Neuron (in vitro differentiated cells): ENCODE data around the gene ADGRV1.
"Not testable (repeated sequence)": the region's sequence is repeated elsewhere in the genome, so short reads cannot be mapped to it uniquely, and the experiment has no call there.

Experiments used
- H2AFZ ChIP-seq: one replicate; pipeline ENCODE4 v1.6.1; 2013; ENCODE audit warnings: low read depth, mild to moderate bottlenecking, inconsistent platforms, low read length, moderate library complexity
- H3K27me3 ChIP-seq: one replicate; pipeline ENCODE4 v1.6.1; 2013; ENCODE audit warnings: low read length; ENCODE audit not compliant: insufficient read depth
- H3K36me3 ChIP-seq: one replicate; pipeline ENCODE4 v1.6.1; 2013; ENCODE audit warnings: low read length; ENCODE audit not compliant: insufficient read depth
- H3K4me1 ChIP-seq: one replicate; pipeline ENCODE4 v1.6.1; 2013; ENCODE audit warnings: low read length; ENCODE audit not compliant: insufficient read depth
- H3K4me3 ChIP-seq: 2 replicates; pipeline ENCODE4 v1.5.1; 2013; ENCODE audit warnings: mild to moderate bottlenecking, low read length, moderate library complexity
- H3K9me3 ChIP-seq: one replicate; pipeline ENCODE4 v1.6.1; 2013; ENCODE audit warnings: low read length

ADGRV1 gene

DNA sequence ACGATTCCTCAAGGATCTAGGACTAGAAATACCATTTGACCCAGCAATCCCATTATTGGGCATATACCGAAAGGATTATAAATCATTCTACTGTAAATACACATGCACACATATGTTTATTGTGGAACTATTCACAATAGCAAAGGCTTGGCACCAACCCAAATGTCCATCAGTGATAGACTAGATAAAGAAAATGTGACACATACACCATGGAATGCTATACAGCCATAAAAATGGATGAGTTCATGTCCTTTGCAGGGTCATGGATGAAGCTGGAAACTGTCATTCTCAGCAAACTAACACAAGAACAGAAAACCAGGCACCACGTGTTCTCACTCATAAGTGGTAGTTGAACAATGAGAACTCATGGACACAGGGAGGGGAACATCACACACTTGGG lies 241.9 kb downstream of the ADGRV1 start:
- H3K9me3 ChIP-seq = peaks cover 11% of the 10 kb centered on the region
- not testable (repeated sequence) for H3K36me3 ChIP-seq, H3K4me1 ChIP-seq, H3K4me3 ChIP-seq, H3K27me3 ChIP-seq, H2AFZ ChIP-seq

DNA sequence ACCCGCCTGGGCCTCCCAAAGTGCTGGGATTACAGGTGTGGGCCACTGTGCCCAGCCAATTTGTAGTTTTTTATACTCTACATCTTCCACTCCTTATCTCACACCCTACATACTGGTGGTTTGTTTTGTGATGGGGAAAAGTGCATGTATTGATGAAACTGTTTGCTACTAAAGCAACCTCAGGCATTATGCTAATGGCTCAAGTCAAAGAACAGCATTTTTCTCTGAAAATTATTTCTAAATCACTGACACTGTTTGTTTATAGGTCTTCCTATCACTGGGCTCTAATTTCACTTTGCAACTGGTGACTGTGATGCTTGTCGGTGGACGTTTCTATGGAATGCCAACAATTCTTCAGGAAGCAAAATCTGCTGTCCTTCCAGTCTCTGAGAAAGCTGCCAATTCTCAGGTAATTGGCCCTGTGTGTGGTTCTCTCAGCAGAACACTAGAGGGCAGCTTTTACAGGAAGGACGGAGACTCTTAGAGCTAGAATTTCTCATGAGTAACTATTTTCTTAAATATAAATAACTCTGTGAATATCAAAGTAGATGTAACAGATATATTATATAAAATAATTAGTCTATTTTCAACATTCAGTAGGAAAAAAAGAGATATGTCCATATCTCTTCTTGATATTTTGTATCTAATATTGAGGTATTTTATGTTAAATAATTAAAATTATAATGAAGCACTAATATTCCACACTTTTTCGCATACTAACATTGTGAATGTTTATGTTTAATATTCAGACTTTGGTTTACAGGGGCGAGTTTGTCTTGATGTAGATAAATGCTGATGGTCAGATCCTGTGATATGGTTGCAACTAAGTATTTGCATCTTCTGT lies 244.1 kb downstream of the ADGRV1 start:
- no peaks in the 10 kb centered on the region for H3K4me1 ChIP-seq
- no peak overlapping the region for H3K4me3 ChIP-seq
- H3K27me3 ChIP-seq = no peaks in the 10 kb centered on the region
- no peaks in the 10 kb centered on the region for H3K9me3 ChIP-seq
- no peak overlapping the region for H2AFZ ChIP-seq
- peaks cover 15% of the 10 kb centered on the region for H3K36me3 ChIP-seq

DNA sequence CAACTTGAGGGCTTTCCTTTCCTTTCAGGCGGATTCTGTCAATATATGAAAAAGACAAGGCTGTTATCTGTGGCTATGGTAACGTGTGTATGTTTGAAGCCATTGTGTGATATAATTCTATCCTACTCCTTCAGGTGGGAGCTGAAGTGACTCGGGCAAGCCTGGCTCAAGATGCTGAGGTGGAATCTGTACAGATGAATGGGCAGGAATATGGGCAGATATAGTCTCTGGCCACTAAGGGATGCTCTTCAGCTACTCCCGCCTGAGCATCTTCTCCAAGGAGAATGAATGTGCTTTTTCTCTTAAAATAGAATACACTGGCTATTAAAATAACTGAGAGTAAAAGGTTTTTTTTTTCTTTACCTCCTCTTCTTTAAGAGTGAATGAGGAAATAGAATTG lies 244.8 kb downstream of the ADGRV1 start:
- Histone ChIP-seq H2AFZ (no peak overlapping the region), H3K4me1 (no peaks in the 10 kb centered on the region), H3K36me3 (peaks cover 21% of the 10 kb centered on the region), H3K9me3 (no peaks in the 10 kb centered on the region), H3K4me3 (no peak overlapping the region), H3K27me3 (no peaks in the 10 kb centered on the region)

DNA sequence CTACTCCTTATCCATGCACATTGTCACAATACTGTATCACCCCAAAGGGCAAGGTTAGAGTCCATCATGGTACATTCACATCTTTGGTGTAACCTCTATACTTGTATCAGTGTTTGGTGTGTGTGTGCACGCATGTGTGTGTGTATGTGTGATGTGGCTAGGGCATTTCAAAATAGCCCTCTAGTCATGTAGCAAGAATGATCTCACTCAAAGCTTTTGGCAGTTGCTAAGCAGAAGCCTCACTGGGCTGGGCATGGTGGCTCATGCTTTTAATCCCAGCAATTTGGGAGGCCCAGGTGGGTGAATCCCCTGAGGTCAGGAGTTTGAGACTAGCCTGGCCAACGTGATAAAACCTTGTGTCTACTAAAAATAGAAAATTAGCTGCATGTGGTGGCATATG lies 245.3 kb downstream of the ADGRV1 start:
- Histone ChIP-seq H3K9me3 (no peaks in the 10 kb centered on the region), H3K4me3 (no peak overlapping the region), H3K4me1 (no peaks in the 10 kb centered on the region), H3K36me3 (peaks cover 26% of the 10 kb centered on the region), H2AFZ (no peak overlapping the region), H3K27me3 (no peaks in the 10 kb centered on the region)

DNA sequence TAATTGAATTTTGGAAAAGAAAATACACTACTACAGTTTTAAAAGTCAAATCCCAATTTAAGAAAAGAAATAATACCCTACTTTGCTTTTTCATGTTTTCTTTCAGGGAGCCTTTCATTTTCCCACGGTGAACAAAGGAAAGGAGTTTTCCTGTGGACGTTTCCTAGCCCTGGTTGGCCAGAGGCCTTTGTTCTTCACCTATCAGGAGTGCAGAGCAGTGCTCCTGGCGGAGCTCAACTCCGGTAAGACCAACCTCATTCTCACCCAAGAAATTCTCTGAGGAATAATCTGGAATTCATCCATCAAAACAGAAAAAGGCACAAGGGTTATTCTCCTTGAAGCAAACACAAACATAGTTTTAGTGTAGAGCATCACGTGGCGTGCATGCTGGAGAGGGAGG lies 248.9 kb downstream of the ADGRV1 start:
- Histone ChIP-seq H3K36me3 (peaks cover 46% of the 10 kb centered on the region), H3K9me3 (no peaks in the 10 kb centered on the region), H3K4me1 (no peaks in the 10 kb centered on the region)

DNA sequence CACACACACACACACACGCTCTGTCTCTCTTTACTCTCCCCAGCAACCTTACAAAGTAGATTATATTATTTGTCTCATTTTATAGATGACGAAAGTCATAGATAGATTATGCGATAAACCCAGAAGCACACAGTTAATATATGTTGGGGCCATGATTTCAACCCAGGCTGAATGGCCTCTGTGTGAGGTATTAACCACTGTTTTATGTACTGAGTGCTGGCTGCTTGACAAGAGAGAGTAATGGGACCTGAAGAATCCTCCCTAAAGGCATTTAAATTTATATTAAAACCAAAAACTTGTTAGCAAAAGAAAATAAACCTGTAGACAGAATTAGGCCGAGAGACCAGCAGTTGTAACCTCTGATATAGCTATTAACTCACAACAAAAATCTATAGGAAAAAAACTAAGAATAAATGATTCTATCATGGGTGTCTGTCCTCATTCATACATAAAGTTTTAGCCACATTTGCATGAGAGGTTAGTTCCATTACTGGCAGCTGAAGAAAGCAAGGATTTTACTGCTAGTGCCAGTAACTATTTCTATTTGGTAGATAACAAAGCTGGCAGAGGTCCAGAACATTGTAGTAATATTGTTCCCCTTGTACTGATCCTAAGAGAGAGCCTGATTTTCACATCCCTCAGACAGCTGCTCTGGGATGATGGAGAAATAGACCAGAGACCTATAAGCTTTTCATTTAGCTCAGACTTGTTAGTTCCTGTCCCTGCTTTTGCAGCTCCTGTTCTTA lies 250.9 kb downstream of the ADGRV1 start:
- Histone ChIP-seq H2AFZ (no peak overlapping the region), H3K4me3 (no peak overlapping the region), H3K36me3 (peaks cover 54% of the 10 kb centered on the region), H3K4me1 (no peaks in the 10 kb centered on the region), H3K9me3 (no peaks in the 10 kb centered on the region), H3K27me3 (no peaks in the 10 kb centered on the region)

More for the DNA sequence above, 248.9 kb downstream of the ADGRV1 start:
- H3K4me3 ChIP-seq = no peak overlapping the region
- H2AFZ ChIP-seq = no peak overlapping the region
- H3K27me3 ChIP-seq = no peaks in the 10 kb centered on the region

DNA sequence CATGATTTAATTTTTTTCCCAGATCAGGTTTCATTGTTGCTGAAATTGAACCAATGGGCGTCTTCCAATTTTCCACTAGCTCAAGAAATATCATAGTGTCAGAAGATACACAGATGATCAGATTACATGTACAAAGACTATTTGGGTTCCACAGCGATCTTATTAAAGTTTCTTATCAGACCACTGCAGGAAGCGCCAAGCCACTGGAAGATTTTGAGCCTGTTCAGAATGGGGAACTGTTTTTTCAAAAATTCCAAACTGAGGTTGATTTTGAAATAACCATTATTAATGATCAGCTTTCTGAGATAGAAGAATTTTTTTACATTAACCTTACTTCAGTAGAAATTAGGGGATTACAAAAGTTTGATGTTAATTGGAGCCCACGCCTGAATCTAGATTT lies 251.6 kb downstream of the ADGRV1 start:
- Histone ChIP-seq H3K4me3 (no peak overlapping the region), H3K27me3 (no peaks in the 10 kb centered on the region), H3K4me1 (no peaks in the 10 kb centered on the region), H3K36me3 (peaks cover 58% of the 10 kb centered on the region), H3K9me3 (no peaks in the 10 kb centered on the region), H2AFZ (no peak overlapping the region)

DNA sequence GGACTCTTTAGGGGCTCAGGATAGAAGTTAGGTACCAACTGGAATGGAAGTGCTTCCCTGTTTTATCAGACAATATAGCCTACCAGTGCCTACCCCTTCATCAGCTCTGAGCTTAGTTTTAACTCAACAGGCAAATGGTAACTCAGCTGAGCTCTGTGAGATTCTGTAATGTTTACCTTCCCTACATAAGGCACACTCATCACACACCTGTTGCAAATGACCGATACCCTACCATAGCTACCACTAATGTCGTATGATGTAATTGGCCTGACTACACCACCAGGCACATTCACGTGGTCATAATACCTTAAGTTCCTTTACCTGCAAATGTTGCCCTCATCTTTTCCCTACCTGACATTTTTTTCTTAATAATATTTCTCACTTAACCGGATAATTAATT lies 254.8 kb downstream of the ADGRV1 start:
- Histone ChIP-seq H2AFZ (no peak overlapping the region), H3K36me3 (peaks cover 49% of the 10 kb centered on the region), H3K4me1 (no peaks in the 10 kb centered on the region), H3K4me3 (no peak overlapping the region), H3K9me3 (peaks cover 5% of the 10 kb centered on the region), H3K27me3 (no peaks in the 10 kb centered on the region)

DNA sequence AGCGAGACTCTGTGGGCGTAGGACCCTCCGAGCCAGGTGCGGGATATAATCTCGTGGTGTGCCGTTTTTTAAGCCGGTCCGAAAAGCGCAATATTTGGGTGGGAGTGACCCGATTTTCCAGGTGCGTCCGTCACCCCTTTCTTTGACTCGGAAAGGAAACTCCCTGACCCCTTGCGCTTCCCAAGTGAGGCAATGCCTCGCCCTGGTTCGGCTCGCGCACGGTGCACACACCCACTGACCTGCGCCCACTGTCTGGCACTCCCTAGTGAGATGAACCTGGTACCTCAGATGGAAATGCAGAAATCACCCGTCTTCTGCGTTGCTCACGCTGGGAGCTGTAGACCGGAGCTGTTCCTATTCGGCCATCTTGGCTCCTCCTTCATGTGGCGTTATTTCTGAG lies 263.5 kb downstream of the ADGRV1 start:
- not testable (repeated sequence) for H3K4me1 ChIP-seq, H2AFZ ChIP-seq, H3K27me3 ChIP-seq, H3K9me3 ChIP-seq, H3K4me3 ChIP-seq
- H3K36me3 ChIP-seq = peaks cover 29% of the 10 kb centered on the region

DNA sequence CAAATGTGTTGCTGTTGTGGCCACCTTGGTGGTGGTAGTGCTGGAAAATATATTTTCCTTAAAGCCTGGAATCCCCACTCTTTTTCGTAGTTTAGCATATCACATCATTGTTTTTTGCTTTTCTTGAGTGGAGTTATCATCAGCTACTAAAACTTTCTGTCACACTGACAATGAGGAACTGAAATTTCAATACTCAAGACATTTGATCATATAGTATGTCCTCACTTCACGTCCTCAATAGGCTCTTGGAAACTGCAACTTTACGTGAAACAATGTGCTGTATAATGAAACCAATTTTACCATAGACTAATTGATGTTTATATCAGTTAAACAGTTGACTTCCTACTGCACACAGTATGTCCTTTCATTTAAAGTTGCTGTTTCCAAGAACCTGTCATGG lies 265.8 kb downstream of the ADGRV1 start:
- no peak overlapping the region for H2AFZ ChIP-seq
- no peak overlapping the region for H3K4me3 ChIP-seq
- no peaks in the 10 kb centered on the region for H3K27me3 ChIP-seq
- H3K9me3 ChIP-seq = no peaks in the 10 kb centered on the region
- H3K36me3 ChIP-seq = peaks cover 43% of the 10 kb centered on the region
- no peaks in the 10 kb centered on the region for H3K4me1 ChIP-seq

DNA sequence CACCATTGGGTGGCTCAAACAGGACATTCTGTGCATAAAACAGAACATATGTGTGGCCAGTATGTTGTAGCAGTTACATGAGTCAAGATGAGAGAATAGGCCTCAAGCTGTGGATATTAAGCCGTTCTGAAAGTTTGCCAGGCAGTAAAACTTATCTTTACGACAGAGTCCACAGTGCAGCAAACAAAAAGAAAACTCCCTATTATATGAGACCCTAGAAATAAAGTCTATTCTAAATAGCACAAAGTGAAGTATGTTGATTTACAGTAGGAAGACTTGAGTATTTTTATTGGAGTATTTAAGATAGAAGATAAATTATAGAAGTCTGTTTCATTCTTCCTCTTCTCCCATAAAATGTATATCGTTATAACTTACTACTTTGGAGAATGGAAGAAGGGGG lies 271.5 kb downstream of the ADGRV1 start:
- Histone ChIP-seq H3K4me3 (no peak overlapping the region), H3K36me3 (peaks cover 60% of the 10 kb centered on the region), H3K9me3 (peaks cover 3% of the 10 kb centered on the region), H3K4me1 (no peaks in the 10 kb centered on the region), H2AFZ (no peak overlapping the region), H3K27me3 (no peaks in the 10 kb centered on the region)

DNA sequence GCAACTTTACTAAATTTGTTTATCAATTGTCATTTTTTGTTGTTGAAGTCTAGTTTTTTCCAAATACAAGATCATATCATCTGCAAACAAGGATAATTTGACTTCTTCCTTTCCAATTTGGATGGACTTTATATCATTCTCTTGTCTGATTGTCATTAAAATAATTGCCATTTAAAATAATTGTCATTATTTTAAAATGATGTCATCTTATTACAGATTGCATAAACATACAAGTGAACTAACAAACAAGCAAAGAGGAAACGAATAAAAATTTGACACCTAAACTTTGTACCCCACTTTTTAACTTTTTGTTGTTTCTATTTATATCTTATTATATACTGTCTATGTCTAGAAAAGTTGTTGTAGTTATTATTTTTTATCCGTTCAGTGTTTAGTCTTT lies 275.2 kb downstream of the ADGRV1 start:
- Histone ChIP-seq H3K36me3 (peaks cover 63% of the 10 kb centered on the region), H3K4me3 (no peak overlapping the region), H3K9me3 (peaks cover 7% of the 10 kb centered on the region), H2AFZ (no peak overlapping the region), H3K4me1 (no peaks in the 10 kb centered on the region), H3K27me3 (no peaks in the 10 kb centered on the region)

DNA sequence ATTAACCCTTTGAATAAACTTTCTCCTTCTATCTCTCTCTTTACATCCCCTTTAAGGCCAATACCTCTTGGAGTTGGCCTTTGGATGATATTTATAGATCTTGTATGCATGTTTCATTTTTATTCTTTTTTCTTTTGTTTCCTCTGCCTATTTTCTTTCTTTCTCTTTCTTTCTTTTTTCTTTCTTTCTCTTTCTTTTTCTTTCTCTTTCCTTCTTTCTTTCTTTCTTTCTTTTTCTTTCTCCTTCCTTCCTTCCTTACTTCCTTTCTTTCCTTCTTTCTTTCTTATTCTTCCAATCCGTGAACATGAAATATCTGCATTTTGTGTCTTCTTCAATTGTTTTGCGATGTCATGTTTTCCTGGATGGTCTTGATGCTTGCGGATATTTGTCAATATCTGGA lies 276.1 kb downstream of the ADGRV1 start:
- H2AFZ ChIP-seq = no peak overlapping the region

More for the DNA sequence above, 276.1 kb downstream of the ADGRV1 start:
- H3K36me3 ChIP-seq = peaks cover 57% of the 10 kb centered on the region
- H3K4me1 ChIP-seq = no peaks in the 10 kb centered on the region
- H3K27me3 ChIP-seq = no peaks in the 10 kb centered on the region
- peaks cover 7% of the 10 kb centered on the region for H3K9me3 ChIP-seq
- H3K4me3 ChIP-seq = no peak overlapping the region
